Subcutaneous adipose tissue (tissue), 4 donors: Measurements from ENCODE around the gene KPNB1. TPM values are rescaled to one million over a fixed set of nuclear protein-coding genes. Genes with fewer than 3 reads are reported as not detected.

Experiments
- CTCF ChIP-seq: fragments of 450-650 bp; IDR thresholded peaks from one replicate; pipeline ENCODE4 v1.5.1; 2016; ENCODE audit warnings: low read depth, mild to moderate bottlenecking, control low read depth, antibody characterized with exemption, moderate library complexity
- total RNA-seq, 4 donors: library from RNA; depleted of rRNA; stranded (reverse); fragments of >200 nt; gene quantifications; one replicate each; pipeline ENCODE4 v1.1.0, GENCODE V29; 2016

Gene KPNB1
- total RNA-seq, 4 donors from 2014 or later, result 200 to 235 (median 215) TPM

GRCh38 chr17:47711366-47712099 lies 61.8 kb downstream of the KPNB1 start:
- TF ChIP-seq CTCF, result no peak

- TF ChIP-seq CTCF, result no peak
Measured at GRCh38 chr17:47712330-47713023, 62.8 kb downstream of the KPNB1 start.

- no peak for TF ChIP-seq CTCF
Measured at GRCh38 chr17:47713980-47714700, 64.4 kb downstream of the KPNB1 start.

- no peak for TF ChIP-seq CTCF
Measured at GRCh38 chr17:47714773-47715396, 65.2 kb downstream of the KPNB1 start.

GRCh38 chr17:47715669-47716325 lies 66.1 kb downstream of the KPNB1 start:
- no peak for TF ChIP-seq CTCF

GRCh38 chr17:47716375-47716774 lies 66.7 kb downstream of the KPNB1 start:
- TF ChIP-seq CTCF, result no peak
